K562 (cell line): ENCODE measurements around the gene MEI4. TPM values are rescaled to one million over a fixed set of nuclear protein-coding genes. Genes with fewer than 3 reads are reported as not detected.
"Not testable (repeated sequence)": the region's sequence is repeated elsewhere in the genome, so short reads cannot be mapped to it uniquely, and the experiment has no call there.

Source experiments
- ATAC-seq: fragments of 200-7000 bp; cut with Tn5 transposase; 3 replicates; pipeline ENCODE4 v1.9.1; 2020; ENCODE audit warnings: moderate library complexity
- BruUV-seq: library from RNA; stranded (reverse); fragments of 400-500 nt; replicated peaks from 2 replicates; lab custom pipeline; 2021; lab: Mats Ljungman, UMichigan
- CTCF ChIA-PET: fragments of 300-600 bp; formaldehyde crosslinking; extraction: SDS; loops from one replicate; lab custom pipeline; 2021; ENCODE audit warnings: low intra/inter-chr PET ratio; lab: Yijun Ruan, JAX
- POLR2A ChIA-PET: fragments of 300-600, 350-650 bp; sonication (Branson Sonifier 250); formaldehyde crosslinking; extraction: SDS; loops from one replicate; lab custom pipeline; 2021; ENCODE audit warnings: antibody characterized with exemption, inconsistent platforms; lab: Yijun Ruan, JAX
- DNase-seq, 4 experiments: peaks; one replicate each; pipeline versions ENCODE4 v3.0.0 to v3.0.0-alpha.2; 2011 to 2018; ENCODE audit warnings: low spot score in 3 of 4, mixed read lengths in 3 of 4; ENCODE audit errors: extremely low read depth in 1 of 4
- FAIRE-seq: peaks from 2 replicates; lab custom pipeline; 2011; peaks lifted over from hg19 to GRCh38; lab: Jason Lieb, UNC
- H2AFZ ChIP-seq: 2 replicates; pipeline ENCODE4 v1.6.0; 2011; ENCODE audit warnings: low read depth, low read length, control low read depth, inconsistent platforms
- H3K27ac ChIP-seq: fragments of 200-600 bp; 3 replicates; pipeline ENCODE4 v1.8.0; 2011; ENCODE audit warnings: low read depth, mild to moderate bottlenecking, control low read depth, inconsistent platforms, low read length, moderate library complexity, mixed read lengths; ENCODE audit errors: extremely low read depth
- H3K27me3 ChIP-seq, 2 experiments: fragments of 300-600 bp in 1 of 2; 2 replicates in 1 of 2; 3 replicates in 1 of 2; pipeline versions ENCODE4 v1.6.0 to v1.8.0; 2011; ENCODE audit warnings: inconsistent platforms in 2 of 2, low read length in 2 of 2, mild to moderate bottlenecking in 1 of 2, mixed read lengths in 1 of 2, moderate library complexity in 1 of 2; ENCODE audit not compliant: control insufficient read depth in 2 of 2, insufficient read depth in 2 of 2
- H3K36me3 ChIP-seq: fragments of 300-600 bp; 3 replicates; pipeline ENCODE4 v1.8.0; 2011; ENCODE audit warnings: mild to moderate bottlenecking, low read length, inconsistent platforms; ENCODE audit not compliant: control insufficient read depth, insufficient read depth
- H3K4me1 ChIP-seq, 2 experiments: fragments of 200-600 bp in 1 of 2; replicated peaks in 1 of 2; 2 replicates in 1 of 2; 3 replicates in 1 of 2; pipeline versions ENCODE4 v1.5.1 to v1.8.0; 2011; ENCODE audit warnings: inconsistent platforms in 2 of 2, low read length in 2 of 2, mild to moderate bottlenecking in 1 of 2, mixed read lengths in 1 of 2, moderate library complexity in 1 of 2; ENCODE audit not compliant: control insufficient read depth in 2 of 2, insufficient read depth in 2 of 2
- H3K4me2 ChIP-seq: 2 replicates; pipeline ENCODE4 v1.6.1; 2011; ENCODE audit warnings: low read length, control low read depth, inconsistent platforms, mixed read lengths; ENCODE audit not compliant: insufficient read depth
- H3K4me3 ChIP-seq: fragments of 200-600 bp; sonication (generic), shearing (Covaris generic); 2 replicates; pipeline ENCODE4 v1.5.1; 2016; ENCODE audit warnings: control low read depth, inconsistent platforms
- H3K79me2 ChIP-seq: fragments of 200-600 bp; 3 replicates; pipeline ENCODE4 v1.8.0; 2011; ENCODE audit warnings: low read length, inconsistent platforms; ENCODE audit not compliant: control insufficient read depth, insufficient read depth
- H3K9ac ChIP-seq, 2 experiments: 2 replicates each; pipeline versions ENCODE4 v1.6.0 to v1.6.1; 2011; ENCODE audit warnings: low read depth in 2 of 2, low read length in 2 of 2, control low read depth in 1 of 2, inconsistent platforms in 1 of 2, mild to moderate bottlenecking in 1 of 2, mixed read lengths in 1 of 2; ENCODE audit not compliant: insufficient read depth in 1 of 2
- H3K9me1 ChIP-seq: one replicate; pipeline ENCODE4 v1.6.0; 2011; ENCODE audit warnings: inconsistent platforms, mild to moderate bottlenecking, low read length, moderate library complexity; ENCODE audit not compliant: control insufficient read depth, insufficient read depth
- H3K9me3 ChIP-seq: replicated peaks from 2 replicates; pipeline ENCODE4 v1.5.1; 2011; ENCODE audit warnings: low read depth, low read length, inconsistent platforms; ENCODE audit not compliant: control insufficient read depth, insufficient read depth
- H4K20me1 ChIP-seq: replicated peaks from 2 replicates; pipeline ENCODE4 v1.6.1; 2011; ENCODE audit warnings: low read length, inconsistent platforms, mixed read lengths; ENCODE audit not compliant: control insufficient read depth, insufficient read depth
- CCNT2 ChIP-seq: IDR thresholded peaks from 2 replicates; pipeline ENCODE4 v1.6.1; 2011; ENCODE audit warnings: borderline replicate concordance, low read depth, mild to moderate bottlenecking, moderate library complexity, mixed read lengths, low read length; ENCODE audit not compliant: insufficient read length; ENCODE audit errors: extremely low read depth
- HNRNPL ChIP-seq: fragments of 200-400 bp; formaldehyde crosslinking; IDR thresholded peaks from 2 replicates; pipeline ENCODE4 v1.6.1; 2017; ENCODE audit warnings: low read depth, mild to moderate bottlenecking, low read length
- PCBP1 ChIP-seq: fragments of 200-400 bp; formaldehyde crosslinking; IDR thresholded peaks from 2 replicates; pipeline ENCODE4 v1.6.1; 2018; ENCODE audit warnings: mild to moderate bottlenecking, low read depth, low read length; ENCODE audit not compliant: poor library complexity, severe bottlenecking
- RBFOX2 ChIP-seq: fragments of 200-400 bp; formaldehyde crosslinking; IDR thresholded peaks from 2 replicates; pipeline ENCODE4 v1.6.1; 2017; ENCODE audit warnings: low read depth, mild to moderate bottlenecking, low read length, moderate library complexity
- TAF15 ChIP-seq: fragments of 200-400 bp; formaldehyde crosslinking; IDR thresholded peaks from 2 replicates; pipeline ENCODE4 v1.6.1; 2017; ENCODE audit warnings: mild to moderate bottlenecking, low read depth, low read length, moderate library complexity
- ZNF699 ChIP-seq: fragments of 250-450 bp; sonication (Bioruptor Pico); IDR thresholded peaks from 2 replicates; pipeline ENCODE4 v1.8.0; 2021; ENCODE audit warnings: mild to moderate bottlenecking, moderate library complexity; ENCODE audit not compliant: insufficient replicate concordance
- WGBS: fragments of 100-300 bp; shearing (Covaris generic); methylation state at CpG from one replicate; pipeline ENCODE4 v1.1.6; 2016; ENCODE audit warnings: low coverage, mixed read lengths; ENCODE audit not compliant: insufficient coverage; ENCODE audit errors: missing lambda C conversion rate; 5-methylcytosine and 5-hydroxymethylcytosine counted together
- in situ Hi-C: fragments of 300-500 bp; cut with MboI; formaldehyde crosslinking; loops from 4 replicates; pipeline ENCODE4 v1.15.0; 2018; ENCODE audit warnings: inconsistent platforms, mixed read lengths
- intact Hi-C: fragments of 100-400 bp; cut with micrococcal nuclease; formaldehyde crosslinking; loops from 2 replicates; pipeline ENCODE4 v1.14.2; 2022
- polyA plus RNA-seq, 8 experiments: library from polyadenylated mRNA; depleted of rRNA in 4 of 8; stranded (reverse) in 5 of 8; unstranded in 3 of 8; fragments of >200 nt; fragmentation: Nextera tagmentation in 2 of 8; fragmentation: Illumina TruSeq in 1 of 8; extraction: Ambion mirVana in 2 of 8; extraction: Trizol in 1 of 8; gene quantifications; 2 replicates each; pipeline versions ENCODE4 v1.2.1 to v1.2.3, GENCODE V29; 2011 to 2014; ENCODE audit warnings: inconsistent platforms in 1 of 8, missing spikeins in 1 of 8
- total RNA-seq, 7 experiments: library from RNA; depleted of rRNA in 6 of 7; stranded (reverse); fragments of >200 nt in 6 of 7; fragmentation: Illumina TruSeq in 2 of 7; extraction: Trizol in 2 of 7; gene quantifications; 2 replicates each; pipeline versions ENCODE4 v1.2.1 to v1.2.3, GENCODE V29; 2011 to 2021; ENCODE audit warnings: low replicate concordance in 1 of 7
- TF ChIP-seq, protein P1 (sequence below): conservative IDR thresholded peaks from 2 replicates; pipeline ENCODE4 v1.6.1; 2011; ENCODE audit warnings: low read depth, mild to moderate bottlenecking, low read length; ENCODE audit not compliant: control insufficient read depth

MEI4 gene
- total and polyA plus RNA-seq, 9 of the 15 experiments (the other 6 are each of a cell fraction or from before 2014, with no cell fraction given) = not detected

DNA sequence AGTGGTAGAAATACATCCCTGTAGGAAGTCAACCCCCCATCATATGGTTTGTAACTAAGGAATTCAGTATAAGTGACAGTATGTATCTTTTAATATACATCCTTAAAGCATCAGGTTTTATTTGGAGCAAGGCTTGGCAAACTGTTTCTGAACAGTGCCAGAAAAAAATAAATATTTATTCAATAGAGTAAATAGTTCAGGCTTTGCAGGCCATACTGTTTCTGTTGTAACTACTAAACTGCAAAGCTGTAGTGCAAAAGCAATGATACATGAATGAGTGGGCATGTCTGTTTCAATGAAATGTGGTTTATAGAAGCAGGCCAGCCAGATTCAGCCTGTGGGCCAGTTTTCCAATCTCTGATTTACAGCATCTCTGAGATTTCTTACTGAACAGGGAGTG lies 977 bp downstream of the MEI4 start:
- TF ChIP-seq HNRNPL = no peak
- TF ChIP-seq RBFOX2 = no peak
- TF ChIP-seq PCBP1 = no peak
- TF ChIP-seq, protein P1, sequence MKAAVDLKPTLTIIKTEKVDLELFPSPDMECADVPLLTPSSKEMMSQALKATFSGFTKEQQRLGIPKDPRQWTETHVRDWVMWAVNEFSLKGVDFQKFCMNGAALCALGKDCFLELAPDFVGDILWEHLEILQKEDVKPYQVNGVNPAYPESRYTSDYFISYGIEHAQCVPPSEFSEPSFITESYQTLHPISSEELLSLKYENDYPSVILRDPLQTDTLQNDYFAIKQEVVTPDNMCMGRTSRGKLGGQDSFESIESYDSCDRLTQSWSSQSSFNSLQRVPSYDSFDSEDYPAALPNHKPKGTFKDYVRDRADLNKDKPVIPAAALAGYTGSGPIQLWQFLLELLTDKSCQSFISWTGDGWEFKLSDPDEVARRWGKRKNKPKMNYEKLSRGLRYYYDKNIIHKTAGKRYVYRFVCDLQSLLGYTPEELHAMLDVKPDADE = no peak
- TF ChIP-seq ZNF699 = no peak
- TF ChIP-seq TAF15 = no peak
- TF ChIP-seq CCNT2 = no peak
- TF ChIP-seq, all 486 proteins: peak for 0
- no peaks in the 10 kb centered on the region for H3K9me1 ChIP-seq
- H2AFZ ChIP-seq = no peak overlapping the region
- BruUV-seq = no TSS peak
- H3K36me3 ChIP-seq = no peaks in the 10 kb centered on the region
- H3K9ac ChIP-seq = no peak overlapping the region
- no peaks in the 10 kb centered on the region for H3K27me3 ChIP-seq
- H3K4me3 ChIP-seq = no peak overlapping the region
- no peaks in the 10 kb centered on the region; the same call in none of the 2 replicates for H3K9me3 ChIP-seq
- in situ Hi-C loops = no loop called here
- H3K4me1 ChIP-seq = peaks cover 0 to 6% of the 10 kb centered on the region in 2 experiments; a peak in 2 of 5 replicates
- intact Hi-C loops = no loop called here
- ChIA-PET POLR2A (no interaction called here), CTCF (no interaction called here)
- H3K4me2 ChIP-seq = no peak overlapping the region
- FAIRE-seq (no peak), DNase-seq (no peak), ATAC-seq (no peak)
- no peaks in the 10 kb centered on the region for H4K20me1 ChIP-seq
- no peaks in the 10 kb centered on the region for H3K79me2 ChIP-seq
- no peak overlapping the region for H3K27ac ChIP-seq

DNA sequence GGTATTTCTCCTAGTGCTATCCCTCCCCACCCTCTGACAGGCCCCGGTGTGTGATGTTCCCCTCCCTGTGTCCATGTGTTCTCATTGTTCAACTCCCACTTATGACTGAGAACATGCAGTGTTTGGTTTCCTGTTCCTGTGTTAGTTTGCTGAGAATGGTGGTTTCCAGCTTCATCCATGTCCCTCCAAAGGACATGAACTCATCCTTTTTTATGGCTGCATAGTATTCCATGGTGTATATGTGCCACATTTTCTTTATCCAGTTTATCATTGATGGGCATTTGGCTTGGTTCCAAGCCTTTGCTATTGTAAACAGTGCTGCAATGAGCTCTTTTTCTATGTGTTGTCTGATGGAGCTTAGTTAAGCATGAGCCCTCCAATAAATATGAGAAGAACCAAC lies 2.2 kb downstream of the MEI4 start:
- H3K4me2 ChIP-seq = not testable (repeated sequence)
- 17% methylated on average over 1 of the region's 1 CpG for WGBS

More for the DNA sequence above, 2.2 kb downstream of the MEI4 start:
- H3K36me3 ChIP-seq, DNase-seq, H4K20me1 ChIP-seq, H3K4me1 ChIP-seq, H3K27ac ChIP-seq, H3K9me3 ChIP-seq, H3K27me3 ChIP-seq, H3K9ac ChIP-seq, in situ Hi-C loops, H3K4me3 ChIP-seq, H3K79me2 ChIP-seq, FAIRE-seq, ATAC-seq, intact Hi-C loops, H3K9me1 ChIP-seq, H2AFZ ChIP-seq, BruUV-seq, CTCF ChIA-PET, POLR2A ChIA-PET: not testable (repeated sequence)
